Colonic mucosa (tissue), 4 donors: ENCODE data around the gene IL21R. TPM values are rescaled to one million over a fixed set of nuclear protein-coding genes. Genes with fewer than 3 reads are reported as not detected.

Experiments
- DNase-seq: peaks from one replicate; pipeline ENCODE4 v3.0.0-alpha.2; 2020
- H3K27ac ChIP-seq: fragments of 200-600 bp; one replicate; pipeline ENCODE4 v1.8.0; 2021
- H3K27me3 ChIP-seq: fragments of 200-600 bp; one replicate; pipeline ENCODE4 v1.8.0; 2021
- H3K36me3 ChIP-seq: fragments of 200-600 bp; one replicate; pipeline ENCODE4 v1.8.0; 2021
- H3K4me1 ChIP-seq: fragments of 200-600 bp; one replicate; pipeline ENCODE4 v1.8.0; 2021; ENCODE audit warnings: mild to moderate bottlenecking
- H3K4me3 ChIP-seq: fragments of 200-600 bp; one replicate; pipeline ENCODE4 v1.8.0; 2021
- H3K9ac ChIP-seq, 2 donors: one replicate each; pipeline ENCODE4 v1.7.0; 2013; ENCODE audit warnings: control low read depth in 2 of 2, low read depth in 2 of 2, low read length in 2 of 2
- H3K9me3 ChIP-seq: fragments of 200-600 bp; one replicate; pipeline ENCODE4 v1.8.0; 2021
- intact Hi-C: fragments of 100-400 bp; cut with DNase I; formaldehyde crosslinking; loops from one replicate; pipeline ENCODE4 v1.14.1; 2022
- total RNA-seq, 2 donors: library from RNA; stranded (reverse); fragmentation: NEBNext Ultra II Directional in 1 of 2; extraction: Animal tissue kit (Norgen Biotek cat#: 25700) in 1 of 2; gene quantifications; one replicate each; pipeline ENCODE4 v1.2.1, GENCODE V29; 2021
- TF ChIP-seq, protein P1 (sequence below): fragments of 200-600 bp; IDR thresholded peaks from one replicate; pipeline ENCODE4 v1.8.0; 2022; ENCODE audit warnings: antibody characterized with exemption, mild to moderate bottlenecking
- donor health status: healthy.
- donor health status: DM: no; HTN: no; CAD: no.
- donor health status: DM: no; HTN: no; CAD: no.

IL21R gene
- total RNA-seq, 2 donors from 2014 or later: 0.56 to 0.91 TPM

- H3K4me3 ChIP-seq: no peak overlapping the region
- DNase-seq: peak; percentile 70
- peak overlapping the region in 1 of 2 donors; percentile 47 for H3K9ac ChIP-seq
- H3K9me3 ChIP-seq: no peaks in the 10 kb centered on the region
- H3K27me3 ChIP-seq: no peaks in the 10 kb centered on the region
- TF ChIP-seq, protein P1, sequence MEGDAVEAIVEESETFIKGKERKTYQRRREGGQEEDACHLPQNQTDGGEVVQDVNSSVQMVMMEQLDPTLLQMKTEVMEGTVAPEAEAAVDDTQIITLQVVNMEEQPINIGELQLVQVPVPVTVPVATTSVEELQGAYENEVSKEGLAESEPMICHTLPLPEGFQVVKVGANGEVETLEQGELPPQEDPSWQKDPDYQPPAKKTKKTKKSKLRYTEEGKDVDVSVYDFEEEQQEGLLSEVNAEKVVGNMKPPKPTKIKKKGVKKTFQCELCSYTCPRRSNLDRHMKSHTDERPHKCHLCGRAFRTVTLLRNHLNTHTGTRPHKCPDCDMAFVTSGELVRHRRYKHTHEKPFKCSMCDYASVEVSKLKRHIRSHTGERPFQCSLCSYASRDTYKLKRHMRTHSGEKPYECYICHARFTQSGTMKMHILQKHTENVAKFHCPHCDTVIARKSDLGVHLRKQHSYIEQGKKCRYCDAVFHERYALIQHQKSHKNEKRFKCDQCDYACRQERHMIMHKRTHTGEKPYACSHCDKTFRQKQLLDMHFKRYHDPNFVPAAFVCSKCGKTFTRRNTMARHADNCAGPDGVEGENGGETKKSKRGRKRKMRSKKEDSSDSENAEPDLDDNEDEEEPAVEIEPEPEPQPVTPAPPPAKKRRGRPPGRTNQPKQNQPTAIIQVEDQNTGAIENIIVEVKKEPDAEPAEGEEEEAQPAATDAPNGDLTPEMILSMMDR: no peak
- intact Hi-C loops: loop anchor here (5.0 kb wide), 2 partner anchors 42 to 132 kb away; no protein-coding TSS in a partner anchor
- H3K4me1 ChIP-seq: peaks cover 18% of the 10 kb centered on the region
- peak overlapping the region; percentile 62 for H3K27ac ChIP-seq
- H3K36me3 ChIP-seq: no peaks in the 10 kb centered on the region
These were observed 37.4 kb upstream of the IL21R start for GRCh38 chr16:27364493-27365141.

- Histone ChIP-seq H3K27ac (peak overlapping the region; percentile 62), H3K9me3 (no peaks in the 10 kb centered on the region), H3K9ac (no peak overlapping the region), H3K27me3 (no peaks in the 10 kb centered on the region), H3K4me1 (peaks cover 18% of the 10 kb centered on the region), H3K4me3 (no peak overlapping the region), H3K36me3 (no peaks in the 10 kb centered on the region)
- intact Hi-C loops: loop anchor here (5.0 kb wide), 2 partner anchors 43 to 133 kb away; no protein-coding TSS in a partner anchor
- TF ChIP-seq, protein P1: no peak
- DNase-seq: no peak
These were observed 36.6 kb upstream of the IL21R start for GRCh38 chr16:27365142-27366089.

- no peak for DNase-seq
- Histone ChIP-seq H3K27me3 (no peaks in the 10 kb centered on the region), H3K36me3 (no peaks in the 10 kb centered on the region), H3K9ac (peak overlapping the region in 1 of 2 donors; percentile 23), H3K4me3 (no peak overlapping the region), H3K27ac (peak overlapping the region; percentile 71), H3K9me3 (no peaks in the 10 kb centered on the region), H3K4me1 (peaks cover 18% of the 10 kb centered on the region)
- intact Hi-C loops: loop anchor here (5.0 kb wide), 2 partner anchors 45 to 135 kb away; no protein-coding TSS in a partner anchor
- TF ChIP-seq, protein P1: no peak
These were observed 35.1 kb upstream of the IL21R start for GRCh38 chr16:27366687-27367460.

DNA sequence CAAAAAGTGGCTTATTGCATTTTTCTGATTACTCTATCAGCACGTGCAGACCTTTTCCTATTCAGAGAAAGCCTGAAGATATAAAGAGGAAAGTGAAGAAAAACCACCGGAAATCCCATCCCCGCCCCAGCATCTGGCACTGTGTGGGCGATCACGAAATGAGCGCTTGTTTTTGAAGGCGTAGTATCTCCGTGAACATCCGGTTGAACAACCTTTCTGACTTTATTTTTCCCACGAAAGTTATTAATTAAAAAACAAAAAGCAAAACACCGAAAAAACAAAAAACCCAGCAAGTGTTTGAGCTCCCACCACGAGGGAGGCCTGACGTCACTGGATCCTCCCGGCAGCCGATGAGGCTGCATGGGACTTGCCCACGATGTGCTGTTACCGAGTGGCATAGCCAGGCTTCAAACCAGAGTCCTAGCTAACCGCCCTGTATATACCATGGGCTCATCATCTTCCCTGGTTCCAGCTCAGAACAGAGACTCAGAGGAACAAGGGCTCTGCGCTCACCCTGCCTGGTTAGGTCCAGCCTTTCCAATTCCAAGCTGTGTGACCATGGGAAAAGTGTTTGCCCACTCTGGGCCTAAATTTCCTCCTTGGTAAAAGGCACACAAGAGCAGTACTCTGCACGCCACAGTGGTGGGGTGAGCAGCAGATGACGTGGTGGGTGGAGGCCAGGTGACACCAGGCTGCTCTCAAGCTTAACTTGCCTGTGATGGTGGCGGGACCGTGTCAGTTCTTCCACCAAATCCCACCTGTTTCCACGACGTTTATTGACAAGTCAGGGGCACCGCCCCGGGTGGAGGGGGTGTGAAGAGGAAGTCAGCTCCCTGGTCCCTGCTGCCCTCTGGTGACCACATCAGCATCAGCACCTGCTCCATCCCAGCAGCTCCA lies 34.3 kb upstream of the IL21R start:
- intact Hi-C loops: loop anchor here (1.0 to 5.0 kb wide), 3 partner anchors 45 to 188 kb away; no protein-coding TSS in a partner anchor
- Histone ChIP-seq H3K27ac (peak overlapping the region; percentile 71), H3K4me1 (peaks cover 18% of the 10 kb centered on the region), H3K36me3 (no peaks in the 10 kb centered on the region), H3K27me3 (no peaks in the 10 kb centered on the region), H3K9me3 (no peaks in the 10 kb centered on the region), H3K9ac (peak overlapping the region; percentile 31 to 66), H3K4me3 (peak overlapping the region; percentile 2)
- TF ChIP-seq, protein P1: peak; percentile 78
- DNase-seq: peak; percentile 89
